HepG2 (cell line): ENCODE data around the gene MARCO. TPM values are rescaled to one million over a fixed set of nuclear protein-coding genes. Genes with fewer than 3 reads are reported as not detected.

Source experiments
- ATAC-seq: fragments of 200-7000 bp; cut with Tn5 transposase; 3 replicates; pipeline ENCODE4 v1.9.1; 2020; ENCODE audit warnings: mild to moderate bottlenecking, moderate library complexity
- BruUV-seq: library from RNA; stranded (reverse); fragments of 400-500 nt; replicated peaks from 2 replicates; lab custom pipeline; 2021; lab: Mats Ljungman, UMichigan
- CTCF ChIA-PET: fragments of 300-600 bp; formaldehyde crosslinking; extraction: SDS; loops from one replicate; lab custom pipeline; 2021; ENCODE audit warnings: low total read pairs, inconsistent platforms, low intra/inter-chr PET ratio; lab: Yijun Ruan, JAX
- POLR2A ChIA-PET: fragments of 350-600 bp; sonication (Branson Sonifier 250); formaldehyde crosslinking; loops from one replicate; lab custom pipeline; 2020; ENCODE audit warnings: antibody characterized with exemption, inconsistent platforms; lab: Yijun Ruan, JAX
- DNase-seq: peaks from one replicate; pipeline ENCODE4 v3.0.0-alpha.2; 2015; ENCODE audit warnings: low spot score
- FAIRE-seq: peaks from 3 replicates; lab custom pipeline; 2011; peaks lifted over from hg19 to GRCh38; lab: Jason Lieb, UNC
- H2AFZ ChIP-seq: one replicate; pipeline ENCODE4 v1.6.1; 2011; ENCODE audit warnings: low read length, inconsistent platforms
- H3K27ac ChIP-seq: fragments of 300-600 bp; 3 replicates; pipeline ENCODE4 v1.8.0; 2011; ENCODE audit warnings: mixed run types, mild to moderate bottlenecking, mixed read lengths, low read length, inconsistent platforms; ENCODE audit not compliant: insufficient read depth; ENCODE audit errors: extremely low read length
- H3K27me3 ChIP-seq, 2 experiments: fragments of 200-600 bp in 1 of 2; 2 replicates in 1 of 2; 3 replicates in 1 of 2; pipeline versions ENCODE4 v1.6.0 to v1.8.0; 2011; ENCODE audit warnings: low read length in 2 of 2, mild to moderate bottlenecking in 2 of 2, moderate library complexity in 2 of 2, inconsistent platforms in 1 of 2; ENCODE audit not compliant: insufficient read depth in 2 of 2, control insufficient read depth in 1 of 2
- H3K36me3 ChIP-seq, 2 experiments: fragments of 200-600 bp in 1 of 2; replicated peaks in 1 of 2; 2 replicates in 1 of 2; 3 replicates in 1 of 2; pipeline versions ENCODE4 v1.5.1 to v1.8.0; 2011; ENCODE audit warnings: low read length in 2 of 2, inconsistent platforms in 1 of 2; ENCODE audit not compliant: insufficient read depth in 2 of 2, control insufficient read depth in 1 of 2
- H3K4me1 ChIP-seq: 2 replicates; pipeline ENCODE4 v1.5.1; 2012; ENCODE audit warnings: low read length, inconsistent platforms; ENCODE audit not compliant: insufficient read depth
- H3K4me2 ChIP-seq: 2 replicates; pipeline ENCODE4 v1.6.0; 2011; ENCODE audit warnings: low read depth, low read length, inconsistent platforms
- H3K4me3 ChIP-seq, 3 experiments: fragments of 200-600 bp in 1 of 3; sonication (generic), shearing (Covaris generic) in 1 of 3; replicated peaks in 1 of 3; 2 replicates each; pipeline ENCODE4 v1.5.1; 2011 to 2016; ENCODE audit warnings: low read length in 3 of 3, inconsistent platforms in 2 of 3, low read depth in 2 of 3, mild to moderate bottlenecking in 2 of 3, control low read depth in 1 of 3, mixed read lengths in 1 of 3; ENCODE audit not compliant: insufficient read depth in 1 of 3
- H3K79me2 ChIP-seq: one replicate; pipeline ENCODE4 v1.6.1; 2011; ENCODE audit warnings: low read length, inconsistent platforms; ENCODE audit not compliant: insufficient read depth
- H3K9ac ChIP-seq: 2 replicates; pipeline ENCODE4 v1.6.0; 2011; ENCODE audit warnings: mild to moderate bottlenecking, low read depth, low read length, inconsistent platforms; ENCODE audit not compliant: insufficient read depth
- H3K9me3 ChIP-seq: 2 replicates; pipeline ENCODE4 v1.5.1; 2012; ENCODE audit warnings: mild to moderate bottlenecking, low read length
- H4K20me1 ChIP-seq: 2 replicates; pipeline ENCODE4 v1.6.0; 2011; ENCODE audit warnings: inconsistent platforms, mild to moderate bottlenecking, low read length, moderate library complexity; ENCODE audit not compliant: insufficient read depth
- CENPT ChIP-seq: sonication (generic); formaldehyde crosslinking; IDR thresholded peaks from 2 replicates; pipeline ENCODE4 v1.8.0; 2022; ENCODE audit warnings: low read depth, mild to moderate bottlenecking, moderate library complexity, missing genetic modification reagents
- FOXM1 ChIP-seq: sonication (generic); formaldehyde crosslinking; IDR thresholded peaks from 2 replicates; pipeline ENCODE4 v1.5.0; 2020; ENCODE audit warnings: missing genetic modification reagents
- GATAD2A ChIP-seq: IDR thresholded peaks from 2 replicates; pipeline ENCODE4 v1.6.1; 2016
- KDM5B ChIP-seq: sonication (generic); formaldehyde crosslinking; IDR thresholded peaks from 2 replicates; pipeline ENCODE4 v1.4.0; 2020; ENCODE audit warnings: missing genetic modification reagents, mild to moderate bottlenecking, borderline replicate concordance
- KLF13 ChIP-seq: sonication (generic); formaldehyde crosslinking; IDR thresholded peaks from 2 replicates; pipeline ENCODE4 v1.4.0; 2020; ENCODE audit warnings: mild to moderate bottlenecking, missing genetic modification reagents
- LCORL ChIP-seq, 2 experiments: fragments of 450-650 bp in 1 of 2; sonication (generic) in 1 of 2; formaldehyde crosslinking in 1 of 2; IDR thresholded peaks; 2 replicates each; pipeline versions ENCODE4 v1.5.0 to v1.6.1; 2017 to 2020; ENCODE audit warnings: antibody characterized with exemption in 1 of 2, missing genetic modification reagents in 1 of 2
- MIXL1 ChIP-seq: IDR thresholded peaks from 2 replicates; pipeline ENCODE4 v1.6.1; 2016
- MTA1 ChIP-seq: sonication (generic); formaldehyde crosslinking; IDR thresholded peaks from 2 replicates; pipeline ENCODE4 v1.4.0; 2020; ENCODE audit warnings: missing genetic modification reagents, mild to moderate bottlenecking, borderline replicate concordance
- NFYC ChIP-seq: IDR thresholded peaks from 2 replicates; pipeline ENCODE4 v1.6.1; 2016; ENCODE audit warnings: missing genetic modification reagents, missing compliant biosample characterization
- NKX3-1 ChIP-seq: sonication (generic); formaldehyde crosslinking; IDR thresholded peaks from 2 replicates; pipeline ENCODE4 v1.5.0; 2020; ENCODE audit warnings: missing genetic modification reagents
- RBM39 ChIP-seq: fragments of 200-400 bp; formaldehyde crosslinking; IDR thresholded peaks from one replicate; pipeline ENCODE4 v1.6.1; 2018; ENCODE audit warnings: antibody characterized with exemption, mild to moderate bottlenecking, low read depth, low read length; ENCODE audit not compliant: poor library complexity, severe bottlenecking
- SRSF4 ChIP-seq: fragments of 200-400 bp; formaldehyde crosslinking; IDR thresholded peaks from one replicate; pipeline ENCODE4 v1.6.1; 2018; ENCODE audit warnings: mild to moderate bottlenecking, low read depth, low read length, moderate library complexity; ENCODE audit not compliant: poor library complexity, severe bottlenecking
- YY1 ChIP-seq: IDR thresholded peaks from 2 replicates; pipeline ENCODE4 v1.6.1; 2011; ENCODE audit warnings: low read length, low read depth, moderate library complexity, mild to moderate bottlenecking; ENCODE audit not compliant: insufficient read depth, insufficient replicate concordance
- ZC3H13 ChIP-seq: sonication (generic); formaldehyde crosslinking; IDR thresholded peaks from 2 replicates; pipeline ENCODE4 v1.8.1; 2023; ENCODE audit warnings: mild to moderate bottlenecking, missing genetic modification reagents, moderate library complexity
- ZGPAT ChIP-seq: IDR thresholded peaks from 2 replicates; pipeline ENCODE4 v1.6.1; 2016; ENCODE audit warnings: mild to moderate bottlenecking
- ZNF510 ChIP-seq: sonication (generic); formaldehyde crosslinking; IDR thresholded peaks from 2 replicates; pipeline ENCODE4 v1.4.0; 2020; ENCODE audit warnings: low read depth, mild to moderate bottlenecking, missing genetic modification reagents
- ZNF746 ChIP-seq: sonication (generic); formaldehyde crosslinking; IDR thresholded peaks from 2 replicates; pipeline ENCODE4 v1.8.0; 2022; ENCODE audit warnings: mild to moderate bottlenecking, missing genetic modification reagents
- WGBS: methylation state at CpG from one replicate; pipeline ENCODE4 v1.1.6; 2017; ENCODE audit warnings: low lambda C conversion rate; 5-methylcytosine and 5-hydroxymethylcytosine counted together
- in situ Hi-C: cut with HindIII; loops from 2 replicates; pipeline ENCODE4 v1.10.0; 2017; ENCODE audit warnings: low pct_unique_long_range_greater_than_20kb; ENCODE audit not compliant: extremely low pct_ligation_motif_present
- intact Hi-C: fragments of 100-400 bp; cut with micrococcal nuclease; formaldehyde crosslinking; loops from one replicate; pipeline ENCODE4 v1.10.0; 2022; ENCODE audit not compliant: unreplicated experiment
- polyA plus RNA-seq, 8 experiments: library from polyadenylated mRNA; depleted of rRNA in 3 of 8; stranded (reverse) in 7 of 8; unstranded in 1 of 8; fragments of >200 nt; fragmentation: Illumina TruSeq in 4 of 8; extraction: Trizol in 4 of 8; gene quantifications; 2 replicates each; pipeline versions ENCODE4 v1.2.1 to v1.2.3, GENCODE V29; 2011 to 2016; ENCODE audit warnings: low read depth in 4 of 8, missing spikeins in 1 of 8, mixed read lengths in 1 of 8; ENCODE audit not compliant: insufficient read depth in 1 of 8
- total RNA-seq, 5 experiments: library from RNA; depleted of rRNA; stranded (reverse); fragments of >200 nt; fragmentation: Illumina TruSeq; extraction: Trizol; gene quantifications; 2 replicates each; pipeline ENCODE4 v1.2.3, GENCODE V29; 2016; ENCODE audit warnings: low read depth in 1 of 5
- TF ChIP-seq, protein P1 (sequence below): sonication (generic); formaldehyde crosslinking; IDR thresholded peaks from 2 replicates; pipeline ENCODE4 v1.4.0; 2020; ENCODE audit warnings: missing genetic modification reagents
- TF ChIP-seq, protein P2 (sequence below): sonication (generic); formaldehyde crosslinking; IDR thresholded peaks from 2 replicates; pipeline ENCODE4 v1.4.0; 2020; ENCODE audit warnings: missing genetic modification reagents

MARCO gene
- total and polyA plus RNA-seq, 2 of the 13 experiments (the other 11 are each of a cell fraction or from before 2014, with no cell fraction given), result not detected

DNA sequence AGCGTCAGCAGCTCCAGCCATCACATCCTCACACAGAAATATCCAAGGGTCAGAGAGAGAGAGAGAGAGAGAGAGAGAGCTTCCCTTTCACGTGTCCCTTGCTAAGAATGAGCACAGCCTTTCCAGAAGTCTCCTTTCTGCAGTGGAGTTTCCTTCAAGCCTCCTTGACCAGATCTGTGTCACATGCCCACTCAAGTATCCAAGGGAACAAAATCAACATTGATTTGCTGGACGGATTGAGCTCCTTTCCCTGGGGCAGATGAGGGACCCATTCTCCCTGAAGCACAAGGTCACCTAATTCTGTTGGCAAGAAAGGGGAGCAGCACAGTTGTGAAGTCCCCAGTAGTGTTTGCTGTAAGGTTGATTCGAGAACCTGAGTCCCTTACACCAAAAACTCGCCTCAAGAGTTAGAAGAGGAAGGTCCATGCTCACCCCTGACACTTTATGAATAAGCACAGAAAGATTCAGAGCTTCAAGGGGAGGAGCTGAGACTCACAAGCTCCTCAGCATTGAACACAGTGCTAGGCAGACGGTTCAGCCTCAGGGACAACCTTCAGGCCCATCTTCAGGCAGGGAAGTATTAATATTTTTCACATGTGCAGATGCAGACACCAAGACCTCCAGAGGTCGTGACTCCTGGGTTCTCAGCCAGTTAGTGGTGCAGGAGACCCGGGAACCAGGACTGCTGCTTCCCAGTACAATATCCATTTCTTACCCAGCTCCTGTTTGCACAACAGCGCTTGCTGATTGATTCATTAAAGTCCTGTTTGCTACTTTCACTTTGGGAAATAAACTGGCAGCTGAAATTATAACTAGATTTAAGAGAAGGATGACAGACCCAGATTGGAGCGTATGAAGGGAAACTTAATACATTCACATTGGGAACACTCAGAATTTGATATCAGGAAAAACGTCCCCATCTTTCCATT, 38.2 kb upstream of the MARCO start:
- 11% methylated on average over 11 of the region's 11 CpGs for WGBS
- FAIRE-seq (no peak), ATAC-seq (no peak), DNase-seq (no peak)
- ChIA-PET CTCF (no interaction called here), POLR2A (no interaction called here)
- Histone ChIP-seq H3K27ac (no peak overlapping the region), H3K4me2 (no peak overlapping the region), H3K79me2 (no peaks in the 10 kb centered on the region), H3K27me3 (no peaks in the 10 kb centered on the region), H3K36me3 (no peaks in the 10 kb centered on the region), H3K9ac (no peak overlapping the region), H3K9me3 (no peaks in the 10 kb centered on the region), H3K4me3 (no peak overlapping the region), H3K4me1 (no peaks in the 10 kb centered on the region), H4K20me1 (no peaks in the 10 kb centered on the region), H2AFZ (no peak overlapping the region)
- in situ Hi-C loops (no loop called here), intact Hi-C loops (no loop called here)
- BruUV-seq, result no TSS peak
- no peak for TF ChIP-seq GATAD2A
- no peak for TF ChIP-seq KDM5B (CRISPR knock-in tag)
- TF ChIP-seq LCORL (IDR thresholded peaks at IDR 0.05), result no peak
- no peak for TF ChIP-seq LCORL (CRISPR knock-in tag; IDR thresholded peaks at IDR 0.05)
- no peak for TF ChIP-seq SRSF4
- TF ChIP-seq MIXL1 (CRISPR knock-in tag), result no peak
- no peak for TF ChIP-seq MTA1 (CRISPR knock-in tag)
- no peak for TF ChIP-seq RBM39
- no peak for TF ChIP-seq FOXM1 (CRISPR knock-in tag)
- no peak for TF ChIP-seq ZNF510 (CRISPR knock-in tag)
- no peak for TF ChIP-seq NKX3-1
- TF ChIP-seq ZNF746, result no peak
- TF ChIP-seq KLF13 (CRISPR knock-in tag), result no peak
- TF ChIP-seq YY1, result no peak
- TF ChIP-seq NFYC (CRISPR knock-in tag), result no peak
- TF ChIP-seq ZC3H13 (CRISPR knock-in tag), result no peak
- no peak for TF ChIP-seq ZGPAT (CRISPR knock-in tag)
- TF ChIP-seq, protein P1, sequence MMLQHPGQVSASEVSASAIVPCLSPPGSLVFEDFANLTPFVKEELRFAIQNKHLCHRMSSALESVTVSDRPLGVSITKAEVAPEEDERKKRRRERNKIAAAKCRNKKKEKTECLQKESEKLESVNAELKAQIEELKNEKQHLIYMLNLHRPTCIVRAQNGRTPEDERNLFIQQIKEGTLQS (CRISPR knock-in tag), result no peak
- TF ChIP-seq, protein P2, sequence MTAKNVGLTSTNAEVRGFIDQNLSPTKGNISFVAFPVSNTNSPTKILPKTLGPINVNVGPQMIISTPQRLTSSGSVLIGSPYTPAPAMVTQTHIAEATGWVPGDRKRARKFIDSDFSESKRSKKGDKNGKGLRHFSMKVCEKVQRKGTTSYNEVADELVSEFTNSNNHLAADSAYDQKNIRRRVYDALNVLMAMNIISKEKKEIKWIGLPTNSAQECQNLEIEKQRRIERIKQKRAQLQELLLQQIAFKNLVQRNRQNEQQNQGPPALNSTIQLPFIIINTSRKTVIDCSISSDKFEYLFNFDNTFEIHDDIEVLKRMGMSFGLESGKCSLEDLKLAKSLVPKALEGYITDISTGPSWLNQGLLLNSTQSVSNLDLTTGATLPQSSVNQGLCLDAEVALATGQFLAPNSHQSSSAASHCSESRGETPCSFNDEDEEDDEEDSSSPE (CRISPR knock-in tag), result no peak
- TF ChIP-seq CENPT (CRISPR knock-in tag), result no peak
